Activated T-cell treated with anti-CD3 and anti-CD28 coated beads, Interleukin-2, amount 50 U/mL, for 24 hours (primary cell): ENCODE measurements around the gene HKDC1.
"Not testable (repeated sequence)": the region's sequence is repeated elsewhere in the genome, so short reads cannot be mapped to it uniquely, and the experiment has no call there.

Source experiments
- DNase-seq: peaks from one replicate; pipeline ENCODE4 v3.0.0-alpha.2; 2020
- H3K27ac Mint-ChIP-seq: 2 replicates; pipeline ENCODE4 v1.8.0; 2020; ENCODE audit warnings: mild to moderate bottlenecking, mixed read lengths
- H3K27me3 Mint-ChIP-seq: 2 replicates; pipeline ENCODE4 v1.8.0; 2020; ENCODE audit warnings: mixed read lengths
- H3K36me3 Mint-ChIP-seq: 2 replicates; pipeline ENCODE4 v1.8.0; 2020; ENCODE audit warnings: low read depth, mixed read lengths
- H3K4me1 Mint-ChIP-seq: 2 replicates; pipeline ENCODE4 v1.8.0; 2020; ENCODE audit warnings: low read depth, mixed read lengths
- H3K4me3 Mint-ChIP-seq: 2 replicates; pipeline ENCODE4 v1.8.0; 2020; ENCODE audit warnings: mild to moderate bottlenecking, moderate library complexity, mixed read lengths
- H3K9me3 Mint-ChIP-seq: 2 replicates; pipeline ENCODE4 v1.8.0; 2020; ENCODE audit warnings: mixed read lengths

HKDC1 gene

DNA sequence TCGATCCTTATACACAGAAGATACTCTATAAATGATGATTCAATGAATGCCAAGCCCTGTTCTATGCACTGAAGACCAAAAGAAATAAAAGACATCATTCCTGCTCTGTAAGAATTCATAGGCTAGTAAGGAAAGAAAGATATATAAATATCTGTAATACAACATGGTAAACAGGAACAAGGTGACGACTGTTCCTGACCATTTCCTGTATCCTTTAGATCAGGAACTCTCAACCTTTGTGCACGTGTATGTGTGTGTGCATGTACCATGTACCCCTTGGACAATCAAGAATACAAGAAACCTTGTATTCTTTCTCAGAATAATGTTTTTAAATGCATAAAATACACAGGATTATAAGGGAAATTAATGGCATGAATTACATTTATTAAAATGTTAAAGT, 50.9 kb downstream of the HKDC1 start:
- H3K36me3 Mint-ChIP-seq = no peaks in the 10 kb centered on the region
- H3K27ac Mint-ChIP-seq = no peak overlapping the region
- no peak overlapping the region for H3K4me3 Mint-ChIP-seq
- H3K4me1 Mint-ChIP-seq = peaks cover 4% of the 10 kb centered on the region
- H3K27me3 Mint-ChIP-seq = no peaks in the 10 kb centered on the region
- no peak for DNase-seq
- H3K9me3 Mint-ChIP-seq = no peaks in the 10 kb centered on the region

DNA sequence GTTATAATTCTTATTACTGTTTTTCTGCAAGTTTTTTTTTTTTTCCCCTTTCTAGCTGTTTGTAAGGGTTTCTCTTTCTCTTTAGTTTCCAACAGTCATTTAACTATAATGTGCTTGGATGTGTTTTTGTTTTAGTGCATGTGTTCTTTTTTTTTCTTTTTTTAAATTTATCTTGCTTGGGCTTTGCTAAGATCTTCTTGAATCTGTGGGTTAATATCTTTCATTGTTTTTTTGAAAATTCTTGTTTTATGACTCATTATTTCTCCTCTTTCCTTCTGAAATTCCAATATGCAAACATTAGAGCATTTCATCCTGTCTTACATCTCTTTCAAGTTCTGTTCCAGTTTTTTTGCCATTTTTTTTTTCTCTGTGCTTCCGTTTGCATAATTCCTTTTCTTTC, 52.5 kb downstream of the HKDC1 start:
- Mint-ChIP-seq H3K27me3 (no peaks in the 10 kb centered on the region), H3K36me3 (no peaks in the 10 kb centered on the region)

DNA sequence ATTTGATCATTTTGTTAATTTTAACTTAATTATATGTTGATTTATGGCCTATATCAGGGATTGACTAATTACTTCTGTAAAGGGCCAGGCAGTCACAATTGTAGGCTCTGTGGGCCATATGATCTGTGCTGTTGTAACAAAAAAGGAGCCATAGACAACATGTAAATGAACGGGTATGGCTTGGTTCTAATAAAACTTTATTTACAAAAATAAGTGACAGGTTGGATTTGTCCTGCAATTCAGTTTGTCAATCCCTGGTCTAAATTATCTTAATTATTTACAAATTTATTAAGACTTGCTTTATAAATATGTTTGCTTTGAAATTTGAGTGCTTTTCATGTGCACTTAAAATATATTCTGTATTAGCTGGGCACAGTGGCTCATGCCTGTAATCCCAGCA, 55.3 kb downstream of the HKDC1 start:
- H3K27ac Mint-ChIP-seq = no peak overlapping the region
- H3K4me3 Mint-ChIP-seq = no peak overlapping the region
- H3K4me1 Mint-ChIP-seq = peaks cover 4% of the 10 kb centered on the region
- DNase-seq = no peak
- no peaks in the 10 kb centered on the region for H3K9me3 Mint-ChIP-seq
- H3K36me3 Mint-ChIP-seq = no peaks in the 10 kb centered on the region
- H3K27me3 Mint-ChIP-seq = no peaks in the 10 kb centered on the region

More for the DNA sequence above, 52.5 kb downstream of the HKDC1 start:
- no peak for DNase-seq
- no peak overlapping the region for H3K4me3 Mint-ChIP-seq
- H3K4me1 Mint-ChIP-seq = peaks cover 4% of the 10 kb centered on the region
- no peak overlapping the region for H3K27ac Mint-ChIP-seq
- H3K9me3 Mint-ChIP-seq = no peaks in the 10 kb centered on the region

DNA sequence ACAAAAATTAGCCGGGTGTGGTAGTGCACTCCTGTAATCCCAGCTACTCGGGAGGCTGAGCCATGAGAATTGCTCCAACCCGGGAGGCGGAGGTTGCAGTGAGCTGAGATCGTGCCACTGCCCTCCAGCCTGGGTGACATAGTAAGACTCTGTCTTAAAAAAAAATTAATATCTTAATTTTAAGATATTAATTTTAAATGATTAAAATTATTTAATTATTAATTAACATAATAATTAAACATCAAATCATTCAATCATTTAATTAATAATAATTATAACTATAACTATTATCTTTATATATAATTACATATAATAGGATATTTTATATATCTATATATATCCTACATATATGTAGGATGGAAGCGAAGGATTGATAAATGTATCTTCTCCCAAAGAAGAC, 56.4 kb downstream of the HKDC1 start:
- Mint-ChIP-seq H3K36me3 (no peaks in the 10 kb centered on the region), H3K4me3 (no peak overlapping the region), H3K9me3 (no peaks in the 10 kb centered on the region), H3K27me3 (no peaks in the 10 kb centered on the region), H3K4me1 (no peaks in the 10 kb centered on the region), H3K27ac (no peak overlapping the region)
- no peak for DNase-seq

DNA sequence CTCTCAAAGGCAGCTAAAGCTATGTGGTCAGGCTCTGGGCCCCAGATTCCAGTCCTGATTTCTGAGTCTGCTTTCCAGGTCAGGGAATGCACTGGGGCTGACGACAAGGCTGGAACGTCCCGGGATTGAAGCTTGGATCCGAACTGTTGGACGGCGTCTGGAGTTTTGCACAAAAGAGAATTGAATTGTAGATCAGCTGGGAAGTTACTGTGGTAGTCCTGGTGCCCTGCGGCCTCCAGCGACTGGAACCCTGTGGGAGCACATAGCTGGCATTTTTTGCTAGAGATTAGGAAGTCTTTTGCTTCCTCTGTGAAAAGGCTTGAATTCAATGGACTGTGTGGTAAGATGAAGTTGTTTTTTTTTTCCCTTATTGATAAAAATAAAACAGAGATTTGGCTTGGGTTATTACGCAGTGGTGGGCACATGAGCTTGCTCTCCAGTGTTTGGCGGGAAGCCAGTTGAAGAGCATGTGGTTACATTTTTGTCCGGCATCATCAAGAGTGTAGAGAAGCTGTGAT, 58.4 kb downstream of the HKDC1 start, which contains the start of gene HK1:
Gene HK1 (plus strand): TSS at position 51 of the 518 bp plus-strand sequence.
- Mint-ChIP-seq H3K4me3 (no peak within 1 kb of the TSS), H3K36me3 (no peaks in the 10 kb centered on the region), H3K9me3 (no peaks in the 10 kb centered on the region), H3K27me3 (no peaks in the 10 kb centered on the region), H3K4me1 (no peaks in the 10 kb centered on the region), H3K27ac (no peak within 1 kb of the TSS)
- no peak for DNase-seq

DNA sequence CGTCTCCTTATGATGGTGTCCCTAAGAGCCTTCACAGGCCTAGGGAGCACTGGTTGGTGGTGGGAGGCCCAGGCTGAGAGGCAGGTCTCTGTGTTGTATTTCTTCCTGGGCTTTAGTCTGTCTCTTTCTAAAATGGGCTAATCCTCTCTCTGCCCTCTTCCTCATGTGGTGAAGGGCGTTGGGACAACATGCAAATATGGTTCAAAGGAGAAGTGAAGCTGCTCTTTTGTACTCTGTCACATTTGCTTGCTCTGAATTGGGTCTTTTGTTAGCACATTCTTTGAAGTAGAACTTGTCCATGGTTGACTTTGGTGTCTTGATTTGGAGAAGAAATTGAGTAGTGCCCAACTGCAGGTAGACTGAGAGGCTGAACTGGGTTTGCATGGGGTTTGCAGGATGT, 59.0 kb downstream of the HKDC1 start:
- Mint-ChIP-seq H3K27me3 (no peaks in the 10 kb centered on the region), H3K36me3 (no peaks in the 10 kb centered on the region), H3K4me1 (no peaks in the 10 kb centered on the region), H3K4me3 (no peak overlapping the region), H3K9me3 (no peaks in the 10 kb centered on the region), H3K27ac (no peak overlapping the region)
- no peak for DNase-seq

DNA sequence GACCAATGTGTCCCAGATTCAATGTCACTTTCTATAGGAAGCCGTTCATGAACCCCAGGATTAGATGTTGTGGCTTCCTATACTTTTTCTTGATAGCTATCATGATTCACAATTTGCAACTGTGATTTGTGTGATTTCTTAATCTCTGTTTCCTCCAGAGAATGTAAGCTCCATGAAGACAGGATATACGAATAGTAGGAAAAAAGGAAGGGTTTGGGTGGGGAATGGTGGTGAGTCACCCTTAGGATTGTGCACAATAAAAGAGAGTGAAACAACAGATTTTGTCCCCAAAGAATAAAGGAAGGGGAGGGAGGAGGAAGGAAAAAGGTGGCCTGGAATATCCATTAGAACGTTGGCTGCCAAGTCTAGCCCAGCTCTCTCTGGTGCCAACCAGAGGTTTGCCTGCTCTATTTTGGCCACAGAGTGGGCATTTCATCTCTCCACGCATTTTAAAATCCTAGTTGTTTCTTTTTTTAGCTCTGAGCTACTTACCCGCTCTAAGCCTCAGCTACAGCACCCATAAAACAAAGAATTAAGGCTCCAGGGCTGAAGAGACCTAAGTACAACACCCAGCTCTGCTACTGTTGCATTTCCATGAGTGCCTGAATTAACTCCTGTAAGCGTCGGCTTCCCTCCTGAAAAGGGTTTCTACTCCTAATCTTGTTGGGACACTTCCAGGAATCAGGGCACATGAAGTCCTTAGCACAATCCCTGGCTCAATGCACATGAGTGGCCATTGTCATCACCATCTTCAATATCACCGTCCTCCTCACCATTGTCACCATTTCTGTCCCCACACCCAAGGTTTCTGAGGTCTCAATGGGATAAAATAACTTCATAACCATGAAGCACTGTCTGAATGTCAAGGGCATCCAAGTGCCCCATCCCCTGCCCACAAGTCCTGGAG, 61.6 kb downstream of the HKDC1 start:
- no peak overlapping the region for H3K4me3 Mint-ChIP-seq

DNA sequence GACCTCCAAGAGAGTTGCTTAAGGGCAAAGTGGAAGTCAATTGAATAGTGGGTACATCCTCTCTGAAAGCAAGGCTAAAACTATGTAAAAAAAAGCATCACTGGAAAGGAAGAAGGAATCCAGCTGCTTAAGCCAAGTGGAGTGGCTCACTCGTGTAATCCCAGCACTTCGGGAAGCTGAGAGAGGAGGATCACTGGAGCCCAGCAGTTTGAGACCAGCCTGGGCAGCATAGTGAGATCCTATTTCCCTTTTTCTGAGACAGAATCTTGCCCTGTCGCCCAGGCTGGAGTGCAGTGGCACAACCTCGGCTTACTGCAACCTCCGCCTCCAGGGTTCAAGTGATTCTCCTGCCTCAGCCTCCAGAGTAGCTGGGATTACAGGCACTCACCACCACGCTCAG, 64.3 kb downstream of the HKDC1 start:
- H3K27ac Mint-ChIP-seq, H3K36me3 Mint-ChIP-seq, DNase-seq, H3K9me3 Mint-ChIP-seq, H3K27me3 Mint-ChIP-seq, H3K4me1 Mint-ChIP-seq, H3K4me3 Mint-ChIP-seq: not testable (repeated sequence)

More for the DNA sequence above, 61.6 kb downstream of the HKDC1 start:
- no peaks in the 10 kb centered on the region for H3K27me3 Mint-ChIP-seq
- H3K36me3 Mint-ChIP-seq = no peaks in the 10 kb centered on the region
- no peaks in the 10 kb centered on the region for H3K4me1 Mint-ChIP-seq
- DNase-seq = no peak
- H3K9me3 Mint-ChIP-seq = no peaks in the 10 kb centered on the region
- no peak overlapping the region for H3K27ac Mint-ChIP-seq

DNA sequence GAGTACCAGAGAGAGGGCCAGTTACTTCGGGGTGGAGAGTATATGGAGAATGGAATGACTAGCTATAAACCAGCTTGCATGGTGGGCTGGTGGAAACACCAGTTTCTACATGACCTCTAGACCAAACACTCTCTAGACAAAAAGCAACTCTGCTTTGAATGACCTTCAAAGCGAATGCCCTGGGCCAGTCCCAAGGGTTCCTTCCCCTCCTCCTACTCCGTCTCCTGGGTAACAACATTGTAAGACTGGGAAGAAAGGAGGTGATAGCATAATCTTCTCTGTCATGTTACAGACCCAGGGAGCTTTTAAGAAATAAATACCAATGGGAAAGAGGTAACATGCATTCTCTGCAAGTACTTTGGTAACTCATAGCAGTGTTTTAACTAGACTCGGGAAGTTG, 65.6 kb downstream of the HKDC1 start:
- no peak for DNase-seq
- H3K36me3 Mint-ChIP-seq = no peaks in the 10 kb centered on the region
- no peak overlapping the region for H3K4me3 Mint-ChIP-seq
- H3K27me3 Mint-ChIP-seq = no peaks in the 10 kb centered on the region
- no peaks in the 10 kb centered on the region for H3K9me3 Mint-ChIP-seq
- no peaks in the 10 kb centered on the region for H3K4me1 Mint-ChIP-seq
- no peak overlapping the region for H3K27ac Mint-ChIP-seq

DNA sequence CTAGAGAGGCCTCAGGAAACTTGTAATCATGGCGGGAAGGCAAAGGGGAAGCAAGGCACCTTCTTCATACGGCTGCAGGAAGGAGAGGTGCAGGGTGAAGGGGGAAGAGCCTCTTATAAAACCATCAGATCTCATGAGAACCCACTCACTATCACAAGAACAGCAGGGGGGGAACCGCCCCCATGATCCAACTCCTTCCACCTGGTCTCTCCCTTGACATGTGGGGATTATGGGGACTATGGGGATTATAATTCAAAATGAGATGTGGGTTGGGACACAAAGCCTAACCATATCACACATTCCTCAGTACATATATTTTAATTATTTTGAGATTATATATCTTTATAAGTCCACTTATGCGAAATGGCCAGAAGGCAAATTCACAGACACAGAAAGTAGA, 67.0 kb downstream of the HKDC1 start:
- Mint-ChIP-seq H3K36me3 (no peaks in the 10 kb centered on the region), H3K9me3 (no peaks in the 10 kb centered on the region), H3K4me1 (no peaks in the 10 kb centered on the region), H3K4me3 (no peak overlapping the region), H3K27ac (no peak overlapping the region), H3K27me3 (no peaks in the 10 kb centered on the region)
- DNase-seq = no peak

DNA sequence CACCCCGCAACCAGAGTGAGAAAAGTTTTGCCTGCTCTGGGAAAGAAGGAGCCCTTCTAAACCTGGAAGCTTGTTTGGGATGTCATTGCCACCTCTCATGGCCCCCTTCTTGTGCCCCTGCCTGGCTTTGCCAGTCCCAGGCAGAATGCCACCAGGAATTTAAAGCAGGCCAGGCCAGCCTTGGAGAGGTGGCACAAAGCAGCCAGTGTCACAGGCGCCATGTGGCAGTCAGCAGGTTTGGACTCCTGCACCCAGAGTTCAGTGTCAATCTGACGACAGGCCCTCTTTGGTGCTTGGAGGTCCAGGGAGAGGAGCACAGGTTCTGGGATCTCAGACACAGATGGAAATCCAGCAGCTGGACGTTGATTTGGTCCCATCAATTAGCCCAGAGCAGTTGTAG, 70.9 kb downstream of the HKDC1 start:
- H3K36me3 Mint-ChIP-seq = no peaks in the 10 kb centered on the region
- no peak for DNase-seq
- H3K9me3 Mint-ChIP-seq = no peaks in the 10 kb centered on the region
- no peak overlapping the region for H3K27ac Mint-ChIP-seq
- H3K27me3 Mint-ChIP-seq = no peaks in the 10 kb centered on the region
- no peak overlapping the region for H3K4me3 Mint-ChIP-seq
- H3K4me1 Mint-ChIP-seq = peaks cover 2% of the 10 kb centered on the region

DNA sequence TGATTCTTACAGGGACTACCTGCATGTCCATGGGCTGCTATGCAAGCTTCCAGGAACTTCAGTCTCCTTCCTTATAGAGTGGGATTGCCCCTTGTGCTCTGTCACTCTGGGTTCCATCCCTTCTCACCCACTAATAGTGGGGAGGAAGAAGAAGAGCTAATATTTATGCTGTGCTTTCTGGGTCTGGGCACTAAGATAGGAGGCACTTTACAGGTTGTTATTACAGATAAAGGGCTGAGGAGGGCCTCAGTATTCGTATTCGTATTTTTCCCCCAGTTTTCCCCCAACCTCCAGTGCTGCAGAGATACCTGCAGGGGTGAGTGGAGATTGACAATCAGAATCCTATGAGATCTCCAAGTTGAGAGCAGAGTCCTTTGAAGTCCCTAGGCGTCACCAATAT, 72.3 kb downstream of the HKDC1 start:
- Mint-ChIP-seq H3K9me3 (no peaks in the 10 kb centered on the region), H3K4me1 (peaks cover 2% of the 10 kb centered on the region), H3K27me3 (no peaks in the 10 kb centered on the region)

DNA sequence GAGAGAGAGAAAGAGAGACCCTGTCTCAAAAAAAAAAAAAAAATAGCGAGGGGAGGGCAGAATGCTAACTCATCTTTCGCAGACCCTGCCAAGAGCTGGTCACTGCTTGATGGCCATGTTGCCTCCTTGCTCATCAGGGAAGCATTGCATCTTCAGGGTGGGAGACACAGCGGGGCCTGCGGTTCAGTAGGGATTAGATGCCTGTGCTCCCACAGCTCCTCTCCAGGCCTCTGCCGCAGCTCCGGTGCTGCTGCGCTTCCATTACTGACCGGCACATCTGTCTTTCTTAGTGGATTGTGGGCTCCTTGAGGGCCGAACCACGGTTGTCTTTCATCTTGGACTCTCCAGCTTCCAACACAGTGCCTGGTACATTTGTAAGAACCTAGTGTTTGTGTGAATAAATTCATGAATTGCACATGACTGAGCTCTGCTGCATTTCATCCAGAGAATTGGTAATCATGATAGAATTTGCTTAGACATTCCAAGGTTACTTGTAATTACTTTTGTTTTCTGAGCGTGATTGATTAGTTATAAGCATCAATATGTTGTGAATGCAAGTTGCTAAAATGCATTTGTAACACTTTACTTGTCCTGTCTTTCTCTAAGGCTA, 75.0 kb downstream of the HKDC1 start:
- H3K9me3 Mint-ChIP-seq = no peaks in the 10 kb centered on the region

More for the DNA sequence above, 72.3 kb downstream of the HKDC1 start:
- no peak for DNase-seq
- Mint-ChIP-seq H3K27ac (no peak overlapping the region), H3K36me3 (no peaks in the 10 kb centered on the region), H3K4me3 (no peak overlapping the region)

DNA sequence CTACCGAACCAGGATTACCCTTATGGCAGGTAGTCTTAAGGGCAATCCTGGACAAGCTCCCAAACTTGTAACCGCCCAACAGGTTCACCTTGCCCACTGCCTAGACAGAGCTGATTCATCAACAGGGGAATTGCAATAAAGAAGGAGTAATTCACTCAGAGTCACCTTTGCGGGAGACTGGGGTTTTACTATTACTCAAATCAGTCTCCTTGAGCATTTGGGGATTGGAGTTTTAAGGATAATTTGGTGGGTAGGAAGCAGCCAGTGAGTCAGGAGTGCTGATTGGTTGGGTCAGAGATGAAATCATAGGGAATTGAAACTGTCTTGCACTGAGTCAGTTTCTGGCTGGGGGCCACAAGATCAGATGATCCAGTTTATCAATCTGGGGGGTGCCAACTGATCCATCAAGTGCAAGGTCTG, 83.5 kb downstream of the HKDC1 start:
- no peak overlapping the region for H3K27ac Mint-ChIP-seq

More for the DNA sequence above, 75.0 kb downstream of the HKDC1 start:
- no peak for DNase-seq
- Mint-ChIP-seq H3K4me1 (peaks cover 2% of the 10 kb centered on the region), H3K36me3 (no peaks in the 10 kb centered on the region), H3K4me3 (no peak overlapping the region), H3K27ac (no peak overlapping the region), H3K27me3 (no peaks in the 10 kb centered on the region)

DNA sequence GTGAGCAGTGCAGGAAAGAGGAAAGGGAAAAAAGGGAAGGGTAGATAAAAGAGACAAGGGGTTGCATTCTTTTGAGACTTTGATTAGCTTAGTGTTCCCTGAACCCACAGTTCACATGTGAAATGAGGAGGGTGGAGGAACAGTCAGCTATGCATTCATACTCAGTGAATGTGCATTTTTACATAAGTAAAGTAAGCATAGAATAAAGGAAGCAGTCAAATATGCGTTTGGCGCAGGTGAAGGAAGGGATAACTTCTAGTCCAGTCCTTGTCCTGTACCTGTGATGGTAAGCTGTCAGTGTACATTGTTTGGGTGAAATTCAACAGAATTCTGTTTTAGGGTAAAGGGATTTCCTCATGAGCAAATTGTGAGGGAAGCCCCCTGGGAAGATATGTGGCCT, 86.3 kb downstream of the HKDC1 start:
- H3K27ac Mint-ChIP-seq = no peak overlapping the region
- no peaks in the 10 kb centered on the region for H3K9me3 Mint-ChIP-seq
- H3K4me1 Mint-ChIP-seq = peaks cover 6% of the 10 kb centered on the region
- no peaks in the 10 kb centered on the region for H3K27me3 Mint-ChIP-seq
- H3K36me3 Mint-ChIP-seq = no peaks in the 10 kb centered on the region
- H3K4me3 Mint-ChIP-seq = no peak overlapping the region
- DNase-seq = no peak

More for the DNA sequence above, 83.5 kb downstream of the HKDC1 start:
- Mint-ChIP-seq H3K27me3 (no peaks in the 10 kb centered on the region), H3K9me3 (no peaks in the 10 kb centered on the region), H3K4me3 (no peak overlapping the region), H3K36me3 (no peaks in the 10 kb centered on the region), H3K4me1 (peaks cover 6% of the 10 kb centered on the region)
- no peak for DNase-seq
